Activated CD8-positive, alpha-beta memory T cell treated with anti-CD3 and anti-CD28 coated beads for 36 hours (primary cell): ENCODE measurements around the gene UQCRC1. TPM values are rescaled to one million over a fixed set of nuclear protein-coding genes. Genes with fewer than 3 reads are reported as not detected.

ENCODE experiments used
- CTCF ChIA-PET: fragments of 350-600 bp; sonication (Branson Sonifier 250); formaldehyde crosslinking; loops from one replicate; lab custom pipeline; 2021; ENCODE audit warnings: antibody characterized with exemption; lab: Charles Lee
- POLR2A ChIA-PET: fragments of 350-600 bp; sonication (Branson Sonifier 250); formaldehyde crosslinking; loops from one replicate; lab custom pipeline; 2021; ENCODE audit warnings: antibody characterized with exemption; lab: Charles Lee
- total RNA-seq, 2 experiments: library from RNA; stranded (reverse); gene quantifications; one replicate each; pipeline ENCODE4 v1.2.3, GENCODE V29; 2021

Gene UQCRC1
- total RNA-seq, 2 experiments from 2014 or later = 230 to 237 TPM

DNA sequence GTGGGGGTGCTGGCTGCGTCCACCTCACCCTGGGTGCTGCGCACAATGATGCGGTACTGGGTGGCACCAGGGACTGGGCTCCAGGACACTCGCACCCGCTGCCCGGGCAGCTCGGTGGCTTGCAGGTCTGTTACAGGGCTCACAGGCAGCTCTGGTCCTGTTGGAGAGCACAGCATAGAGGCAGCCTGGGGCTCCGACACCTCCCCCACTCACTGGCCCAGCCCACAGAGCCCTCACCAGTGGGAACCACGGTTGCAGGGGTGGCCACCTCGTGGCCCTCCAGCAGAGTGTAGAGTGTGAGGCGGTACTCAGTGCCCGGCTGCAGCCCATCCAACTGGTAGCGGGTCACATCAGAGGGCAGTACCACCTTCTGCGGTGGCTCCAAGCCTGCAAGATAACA lies 18.0 kb downstream of the UQCRC1 start:
- ChIA-PET CTCF (no interaction called here), POLR2A (no interaction called here)

GRCh38 chr3:48588230-48588629 lies 21.2 kb downstream of the UQCRC1 start:
- POLR2A ChIA-PET = no interaction called here
- CTCF ChIA-PET = no interaction called here

DNA sequence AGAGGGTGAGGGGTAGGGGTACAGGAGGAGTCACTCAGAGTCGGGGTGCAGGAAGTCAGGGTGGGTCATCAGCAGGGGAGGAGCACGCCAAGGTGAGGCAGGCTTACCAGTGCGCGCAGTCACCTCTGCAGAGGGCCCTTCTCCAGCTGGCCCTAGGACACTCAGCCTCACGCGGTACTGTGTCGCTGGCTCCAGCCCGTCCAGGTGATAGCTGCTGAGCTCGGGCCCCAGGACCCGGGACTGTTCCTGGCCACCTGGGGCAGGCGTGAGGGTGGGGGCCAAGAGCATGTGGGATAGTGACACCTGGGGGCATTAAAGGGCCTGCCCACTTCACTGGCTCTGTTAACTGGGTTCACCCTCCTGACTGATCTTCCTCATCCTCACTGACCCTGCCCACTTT lies 21.8 kb downstream of the UQCRC1 start:
- CTCF ChIA-PET = no interaction called here
- POLR2A ChIA-PET = no interaction called here

DNA sequence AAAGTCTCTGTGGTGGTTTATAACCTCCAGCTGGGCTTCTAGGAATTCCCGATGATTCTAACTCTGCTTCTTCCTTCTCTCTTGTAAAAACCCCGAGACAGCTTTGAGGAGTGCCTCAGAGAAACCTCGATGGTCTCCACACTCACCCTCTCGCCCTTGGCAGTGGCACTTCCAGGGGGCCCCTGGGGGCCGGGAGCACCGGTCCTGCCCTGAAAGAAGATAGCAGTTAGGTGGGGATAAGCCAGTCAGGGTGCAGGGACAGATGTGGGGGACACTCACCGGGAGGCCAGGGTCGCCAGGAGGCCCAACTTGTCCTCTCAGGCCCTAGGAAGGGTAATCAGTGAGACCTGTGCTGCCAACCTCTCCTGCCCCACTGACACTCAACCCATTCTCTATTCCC lies 24.0 kb downstream of the UQCRC1 start:
- POLR2A ChIA-PET = no interaction called here
- CTCF ChIA-PET = no interaction called here

GRCh38 chr3:48584836-48585235 lies 24.6 kb downstream of the UQCRC1 start:
- POLR2A ChIA-PET = no interaction called here

GRCh38 chr3:48581621-48582481 lies 27.6 kb downstream of the UQCRC1 start:
- POLR2A ChIA-PET = no interaction called here
- CTCF ChIA-PET = interaction anchor here (1.4 kb wide), 1 partner anchor 23 kb away, joined by 4 read pairs; no protein-coding TSS in a partner anchor

More at GRCh38 chr3:48584836-48585235, 24.6 kb downstream of the UQCRC1 start:
- CTCF ChIA-PET = no interaction called here

GRCh38 chr3:48576647-48577046 lies 32.8 kb downstream of the UQCRC1 start:
- ChIA-PET POLR2A (no interaction called here), CTCF (no interaction called here)

DNA sequence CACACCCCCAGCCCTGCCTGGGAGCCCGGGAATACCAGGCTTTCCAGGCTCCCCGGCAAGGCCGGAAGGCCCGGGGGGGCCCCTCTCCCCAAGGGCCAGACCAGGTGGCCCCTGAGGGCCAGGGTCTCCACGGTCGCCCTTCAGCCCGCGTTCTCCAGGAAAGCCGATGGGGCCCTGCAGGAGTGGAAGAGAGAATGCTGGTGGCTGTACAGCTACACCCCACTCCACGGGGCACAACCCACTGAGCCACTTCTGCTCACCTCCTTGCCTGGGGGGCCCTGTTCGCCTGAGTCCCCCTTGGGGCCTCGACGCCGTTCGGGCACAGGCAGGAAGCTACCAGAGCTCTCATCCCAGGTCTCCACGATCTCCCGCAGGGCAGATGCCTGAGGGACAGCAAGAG lies 34.1 kb downstream of the UQCRC1 start:
- ChIA-PET CTCF (interaction anchor here (0.6 kb wide), 1 partner anchor 26 kb away, joined by 4 read pairs; no protein-coding TSS in a partner anchor), POLR2A (no interaction called here)

DNA sequence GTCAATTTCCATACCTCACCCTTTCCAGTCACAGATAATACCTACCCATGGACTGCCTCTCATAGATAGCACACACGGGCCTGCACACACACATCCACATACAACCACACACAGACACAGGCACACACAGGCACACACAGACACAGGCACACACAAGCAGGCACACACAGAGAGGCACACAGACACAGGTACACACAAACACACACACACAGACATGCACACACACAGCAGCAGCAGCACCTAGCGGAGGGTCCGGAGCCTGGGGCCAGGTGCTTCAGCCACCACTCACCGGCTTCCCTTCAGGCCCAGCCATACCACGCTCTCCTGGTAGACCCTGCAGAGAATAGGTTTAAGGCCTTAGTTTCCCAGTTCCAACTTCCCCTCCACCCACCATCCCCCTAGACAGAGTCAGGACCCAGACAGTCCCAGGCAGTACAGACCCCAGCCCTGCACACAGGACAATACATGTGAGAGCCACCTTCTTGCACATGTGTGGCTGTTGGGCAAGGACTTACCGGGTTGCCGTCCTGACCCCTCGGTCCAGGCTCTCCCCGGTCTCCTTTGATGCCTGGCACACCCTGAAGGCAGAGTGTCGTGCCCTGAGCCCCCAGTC lies 35.4 kb downstream of the UQCRC1 start:
- CTCF ChIA-PET = no interaction called here
- POLR2A ChIA-PET = no interaction called here

GRCh38 chr3:48572517-48572916 lies 36.9 kb downstream of the UQCRC1 start:
- CTCF ChIA-PET = interaction anchor here (1.0 to 1.6 kb wide), 2 partner anchors 63 to 136 kb away, joined by 4 to 5 read pairs; partner anchors contain the start of gene SLC26A6
- POLR2A ChIA-PET = no interaction called here

DNA sequence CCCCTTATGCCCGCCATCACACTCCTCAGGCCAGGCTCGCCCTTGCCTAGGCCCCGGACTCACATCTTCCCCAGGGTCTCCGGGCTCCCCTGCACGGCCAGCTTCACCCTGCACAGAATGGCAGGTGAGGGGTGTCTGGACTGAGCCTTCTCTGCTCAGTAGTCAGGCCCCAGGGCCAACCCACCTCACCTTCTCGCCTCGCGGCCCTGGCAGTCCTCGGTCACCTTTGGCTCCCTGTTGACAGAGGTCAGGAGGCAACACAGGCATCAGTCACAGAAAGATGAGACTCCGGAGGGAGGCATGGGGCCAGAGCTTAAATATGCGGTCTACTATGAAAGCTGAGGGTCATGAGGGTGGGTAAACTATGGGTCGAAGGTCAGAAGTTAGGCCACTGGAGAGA lies 37.5 kb downstream of the UQCRC1 start:
- CTCF ChIA-PET = interaction anchor here (1.6 kb wide), 1 partner anchor 135 kb away, joined by 5 read pairs; no protein-coding TSS in a partner anchor

GRCh38 chr3:48569808-48570450 lies 39.5 kb downstream of the UQCRC1 start:
- ChIA-PET POLR2A (no interaction called here), CTCF (no interaction called here)

More for the DNA sequence above, 37.5 kb downstream of the UQCRC1 start:
- POLR2A ChIA-PET = no interaction called here

DNA sequence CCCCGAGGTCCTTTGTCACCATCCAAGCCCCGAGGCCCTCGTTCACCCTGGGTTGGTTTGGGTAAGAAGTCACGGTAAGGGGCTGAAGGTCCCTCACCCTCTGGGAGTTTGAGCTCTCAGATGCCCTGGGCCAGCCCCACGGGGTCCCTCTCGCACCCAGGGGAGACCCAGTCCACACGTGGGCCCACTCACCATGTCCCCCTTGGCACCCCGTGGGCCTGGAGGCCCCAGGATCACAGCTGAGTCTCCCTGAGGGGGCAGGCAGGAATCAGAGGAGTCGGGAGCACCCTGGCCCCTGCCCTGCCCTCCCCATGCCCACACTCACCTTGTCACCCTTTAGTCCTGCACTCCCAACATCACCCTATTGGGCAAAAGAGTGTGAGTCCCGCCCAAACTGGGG lies 40.0 kb downstream of the UQCRC1 start:
- ChIA-PET CTCF (no interaction called here), POLR2A (no interaction called here)

- CTCF ChIA-PET = no interaction called here
- POLR2A ChIA-PET = no interaction called here
Measured at GRCh38 chr3:48568476-48568875, 41.0 kb downstream of the UQCRC1 start.

- CTCF ChIA-PET = no interaction called here
- POLR2A ChIA-PET = no interaction called here
Measured at GRCh38 chr3:48567500-48567899, 41.9 kb downstream of the UQCRC1 start.

GRCh38 chr3:48567090-48567489 lies 42.4 kb downstream of the UQCRC1 start:
- ChIA-PET POLR2A (no interaction called here), CTCF (no interaction called here)

GRCh38 chr3:48566401-48566760 lies 43.1 kb downstream of the UQCRC1 start:
- ChIA-PET CTCF (no interaction called here), POLR2A (interaction anchor here (0.6 kb wide), 1 partner anchor 34 kb away, joined by 3 read pairs; no protein-coding TSS in a partner anchor)

- CTCF ChIA-PET = no interaction called here
- POLR2A ChIA-PET = no interaction called here
Measured at GRCh38 chr3:48565591-48566400, 43.6 kb downstream of the UQCRC1 start.

- POLR2A ChIA-PET = no interaction called here
- CTCF ChIA-PET = no interaction called here
Measured at GRCh38 chr3:48565186-48565585, 44.3 kb downstream of the UQCRC1 start.
